HL-60 (cell line): ENCODE data around the gene BRSK1.

Experiments
- DNase-seq, 2 experiments: peaks; one replicate each; pipeline ENCODE4 v3.0.0-alpha.2; 2010 to 2020; ENCODE audit warnings: low read depth in 1 of 2, low spot score in 1 of 2
- H3K27ac ChIP-seq: fragments of 250-450 bp; sonication (Bioruptor Pico); replicated peaks from 2 replicates; pipeline ENCODE4 v1.5.1; 2020; ENCODE audit warnings: mild to moderate bottlenecking, moderate library complexity
- H3K27me3 ChIP-seq: fragments of 250-450 bp; sonication (Bioruptor Pico); 2 replicates; pipeline ENCODE4 v1.5.1; 2021; ENCODE audit warnings: mild to moderate bottlenecking, moderate library complexity; ENCODE audit not compliant: insufficient read depth, poor library complexity, severe bottlenecking
- H3K4me3 ChIP-seq: replicated peaks from 2 replicates; pipeline ENCODE4 v1.5.1; 2011; ENCODE audit warnings: mild to moderate bottlenecking, control low read depth, low read length; ENCODE audit not compliant: insufficient read depth
- CTCF ChIP-seq: IDR thresholded peaks from one replicate; pipeline ENCODE4 v1.5.1; 2011; ENCODE audit warnings: low read length, control low read depth, inconsistent platforms; ENCODE audit not compliant: insufficient read depth
- GABPA ChIP-seq: IDR thresholded peaks from 2 replicates; pipeline ENCODE4 v1.6.1; 2012; ENCODE audit warnings: low read depth
- POLR2AphosphoS5 ChIP-seq: IDR thresholded peaks from 2 replicates; pipeline ENCODE4 v1.6.1; 2012; ENCODE audit warnings: low read depth
- SPI1 ChIP-seq: IDR thresholded peaks from 2 replicates; pipeline ENCODE4 v1.6.1; 2012; ENCODE audit warnings: low read depth, mild to moderate bottlenecking, borderline replicate concordance
- TF ChIP-seq, protein P1 (sequence below): IDR thresholded peaks from 2 replicates; pipeline ENCODE4 v1.6.1; 2012; ENCODE audit warnings: low read depth; ENCODE audit not compliant: insufficient replicate concordance

The BRSK1 gene

GRCh38 chr19:55341595-55342531, 58.1 kb downstream of the BRSK1 start:
- no peak for DNase-seq
- Histone ChIP-seq H3K27me3 (no peaks in the 10 kb centered on the region), H3K27ac (no peak overlapping the region), H3K4me3 (no peak overlapping the region)
- TF ChIP-seq, protein P1, sequence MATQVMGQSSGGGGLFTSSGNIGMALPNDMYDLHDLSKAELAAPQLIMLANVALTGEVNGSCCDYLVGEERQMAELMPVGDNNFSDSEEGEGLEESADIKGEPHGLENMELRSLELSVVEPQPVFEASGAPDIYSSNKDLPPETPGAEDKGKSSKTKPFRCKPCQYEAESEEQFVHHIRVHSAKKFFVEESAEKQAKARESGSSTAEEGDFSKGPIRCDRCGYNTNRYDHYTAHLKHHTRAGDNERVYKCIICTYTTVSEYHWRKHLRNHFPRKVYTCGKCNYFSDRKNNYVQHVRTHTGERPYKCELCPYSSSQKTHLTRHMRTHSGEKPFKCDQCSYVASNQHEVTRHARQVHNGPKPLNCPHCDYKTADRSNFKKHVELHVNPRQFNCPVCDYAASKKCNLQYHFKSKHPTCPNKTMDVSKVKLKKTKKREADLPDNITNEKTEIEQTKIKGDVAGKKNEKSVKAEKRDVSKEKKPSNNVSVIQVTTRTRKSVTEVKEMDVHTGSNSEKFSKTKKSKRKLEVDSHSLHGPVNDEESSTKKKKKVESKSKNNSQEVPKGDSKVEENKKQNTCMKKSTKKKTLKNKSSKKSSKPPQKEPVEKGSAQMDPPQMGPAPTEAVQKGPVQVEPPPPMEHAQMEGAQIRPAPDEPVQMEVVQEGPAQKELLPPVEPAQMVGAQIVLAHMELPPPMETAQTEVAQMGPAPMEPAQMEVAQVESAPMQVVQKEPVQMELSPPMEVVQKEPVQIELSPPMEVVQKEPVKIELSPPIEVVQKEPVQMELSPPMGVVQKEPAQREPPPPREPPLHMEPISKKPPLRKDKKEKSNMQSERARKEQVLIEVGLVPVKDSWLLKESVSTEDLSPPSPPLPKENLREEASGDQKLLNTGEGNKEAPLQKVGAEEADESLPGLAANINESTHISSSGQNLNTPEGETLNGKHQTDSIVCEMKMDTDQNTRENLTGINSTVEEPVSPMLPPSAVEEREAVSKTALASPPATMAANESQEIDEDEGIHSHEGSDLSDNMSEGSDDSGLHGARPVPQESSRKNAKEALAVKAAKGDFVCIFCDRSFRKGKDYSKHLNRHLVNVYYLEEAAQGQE = no peak
- TF ChIP-seq GABPA (no peak), CTCF (no peak), POLR2AphosphoS5 (no peak), SPI1 (no peak)

DNA sequence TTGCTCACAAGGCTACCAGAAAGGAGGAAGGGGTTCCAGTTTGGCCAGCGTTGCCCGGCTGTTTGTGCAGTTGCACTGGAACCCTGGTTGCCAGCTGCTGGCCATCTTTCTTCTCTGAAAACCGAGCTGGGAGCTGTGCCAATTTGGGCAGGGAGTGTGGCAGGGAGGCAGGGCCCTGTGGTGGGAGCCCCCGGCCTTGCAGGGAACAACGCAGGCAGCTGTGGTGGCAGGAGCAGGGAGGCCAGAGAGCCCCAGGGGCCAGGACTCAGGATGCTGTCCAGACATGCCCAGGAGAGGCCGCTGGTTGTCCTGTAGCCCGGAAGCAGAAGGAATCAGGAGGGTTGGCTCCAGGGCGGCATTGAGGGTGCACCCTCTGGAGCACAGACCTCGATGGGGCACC, 60.6 kb downstream of the BRSK1 start:
- no peak overlapping the region for H3K27ac ChIP-seq
- H3K27me3 ChIP-seq = no peaks in the 10 kb centered on the region
- DNase-seq = no peak
- TF ChIP-seq SPI1 = no peak
- TF ChIP-seq POLR2AphosphoS5 = no peak
- no peak for TF ChIP-seq CTCF
- TF ChIP-seq, protein P1 = no peak
- no peak for TF ChIP-seq GABPA
- H3K4me3 ChIP-seq = no peak overlapping the region

DNA sequence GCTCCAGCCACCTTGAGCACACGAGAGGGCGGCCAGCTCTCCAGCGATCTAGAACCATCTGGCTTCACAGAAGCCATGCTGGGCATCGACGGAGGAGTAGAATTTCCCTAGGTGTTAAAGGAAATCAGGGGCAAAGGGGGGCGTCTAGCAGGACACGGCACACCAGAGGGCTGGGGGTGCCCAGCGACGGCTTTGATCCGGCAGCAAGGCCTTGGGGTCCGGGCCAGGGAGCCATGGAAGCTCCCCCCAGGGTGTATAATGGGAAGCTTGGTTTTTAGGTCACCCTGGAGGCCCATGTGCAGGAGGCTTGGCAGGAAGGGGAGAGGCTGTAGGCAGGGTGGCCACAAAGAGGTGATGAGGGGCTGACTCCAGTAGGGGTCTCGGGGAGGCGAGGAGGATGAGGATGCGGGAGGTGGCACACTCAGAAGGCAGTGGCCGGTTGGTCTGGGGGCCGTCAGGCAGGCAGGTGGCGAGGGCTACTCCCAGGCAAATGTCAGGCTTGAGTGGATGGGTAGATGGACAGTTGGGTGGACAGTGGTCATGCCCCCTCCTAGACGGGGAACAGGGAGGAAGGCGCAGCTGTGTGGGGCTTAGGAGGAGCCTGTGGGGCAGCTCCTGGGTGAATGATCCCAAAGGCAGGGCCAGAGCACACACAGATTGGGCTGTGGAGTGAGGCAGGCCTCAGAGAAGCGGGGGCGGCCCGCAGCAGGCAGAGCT, 61.5 kb downstream of the BRSK1 start:
- no peak overlapping the region for H3K27ac ChIP-seq
- DNase-seq = no peak
- TF ChIP-seq SPI1 (no peak), CTCF (no peak), GABPA (no peak)
- H3K27me3 ChIP-seq = no peaks in the 10 kb centered on the region
- H3K4me3 ChIP-seq = no peak overlapping the region
